Activated gamma-delta T cell treated with Interleukin-2 at 50 U/mL for 16 hours (primary cell): ENCODE data around the gene SLC25A1.

Source experiments
- DNase-seq: peaks from one replicate; pipeline ENCODE4 v3.0.0-alpha.2; 2020

The SLC25A1 gene

GRCh38 chr22:19178657-19179496, at the start of gene SLC25A1:
SLC25A1 (minus strand) TSS chr22:19178736; CDS start chr22:19178673, 63 bp downstream.
- DNase-seq, result peak; percentile 65

GRCh38 chr22:19228179-19228578, 49.6 kb upstream of the SLC25A1 start:
- no peak for DNase-seq

- no peak for DNase-seq
These were observed 47.9 kb upstream of the SLC25A1 start for GRCh38 chr22:19226428-19226827.

DNA sequence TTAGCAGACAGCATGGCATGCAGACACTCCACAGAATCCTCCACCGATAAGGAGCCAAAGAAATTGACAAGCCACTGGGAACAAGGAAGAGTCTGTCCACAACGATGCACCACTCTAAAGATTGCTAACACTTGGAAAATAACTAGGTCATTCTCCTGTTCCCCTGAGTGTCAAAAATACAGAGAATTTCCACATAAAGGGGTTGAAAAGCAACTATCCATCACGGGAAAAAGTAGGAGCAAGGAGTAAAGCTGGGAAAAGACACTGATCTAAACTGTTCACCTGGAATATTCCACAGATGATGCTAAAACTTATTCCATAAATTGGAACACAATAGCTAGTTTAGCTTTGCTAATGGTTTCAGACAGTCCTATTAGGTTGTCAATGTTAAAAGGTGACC, 47.0 kb upstream of the SLC25A1 start:
- DNase-seq, result no peak

DNA sequence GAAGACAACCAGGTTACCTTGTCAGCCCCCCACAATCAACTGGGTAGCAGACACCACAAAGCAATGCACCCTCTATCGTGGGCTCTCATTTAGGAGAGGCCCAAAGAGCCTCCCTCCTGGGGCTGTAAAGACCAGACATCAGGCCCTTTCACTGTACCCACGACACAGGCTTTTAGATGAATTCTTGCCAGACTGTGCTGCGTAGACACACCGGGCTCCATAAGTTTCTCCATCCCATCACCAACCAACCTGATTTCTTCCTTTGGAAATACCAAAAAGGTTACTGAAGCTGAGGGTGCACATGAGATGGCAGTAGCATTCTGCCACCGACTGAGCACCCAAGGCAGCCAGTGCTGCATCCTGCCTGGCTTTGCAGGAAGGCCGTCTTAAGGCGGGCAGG, 46.4 kb upstream of the SLC25A1 start:
- no peak for DNase-seq

GRCh38 chr22:19224557-19224956, 46.0 kb upstream of the SLC25A1 start:
- no peak for DNase-seq

GRCh38 chr22:19223617-19224016, 45.1 kb upstream of the SLC25A1 start:
- DNase-seq, result no peak

DNA sequence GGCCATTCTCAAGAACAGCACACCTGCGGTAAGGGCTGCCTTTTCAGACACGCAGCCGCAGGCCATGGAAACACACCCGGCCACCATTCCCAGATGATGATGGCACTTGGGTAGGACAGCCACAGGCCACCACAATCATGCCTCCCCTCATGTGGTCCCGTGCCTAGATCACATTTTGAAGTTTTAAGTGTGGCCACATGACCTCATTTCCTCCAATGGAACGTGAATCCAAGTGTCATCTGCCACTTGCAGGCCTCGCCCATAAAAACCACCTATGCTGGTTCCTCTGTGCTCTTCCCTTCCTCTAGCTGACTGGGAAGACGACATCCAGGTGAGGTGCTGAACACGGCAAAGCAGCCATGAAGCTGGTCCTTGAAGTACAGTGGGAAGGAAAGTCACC, 44.6 kb upstream of the SLC25A1 start:
- no peak for DNase-seq

- no peak for DNase-seq
These were observed 43.9 kb upstream of the SLC25A1 start for GRCh38 chr22:19222242-19223005.

- no peak for DNase-seq
These were observed 42.3 kb upstream of the SLC25A1 start for GRCh38 chr22:19220867-19221266.

GRCh38 chr22:19218541-19219233, 40.2 kb upstream of the SLC25A1 start:
- DNase-seq, result no peak

DNA sequence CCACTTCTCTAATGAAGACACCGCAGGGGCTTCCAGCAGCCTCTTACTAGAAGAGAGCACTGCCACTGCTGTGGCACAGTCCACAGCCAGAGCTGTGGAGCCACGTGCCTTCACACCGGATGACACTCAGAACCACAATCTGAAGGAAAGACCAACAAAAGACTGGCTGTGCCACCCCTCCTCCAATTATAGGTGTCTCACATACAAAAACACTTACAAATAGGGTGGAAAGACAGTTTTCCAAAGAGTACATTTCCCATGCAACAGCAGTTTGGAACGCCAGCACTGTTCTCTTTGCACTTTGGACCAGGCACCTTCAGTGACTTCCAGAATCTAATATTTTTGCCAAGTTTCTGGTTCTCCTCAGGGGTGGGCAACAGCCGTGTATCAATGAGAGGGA, 38.0 kb upstream of the SLC25A1 start:
- no peak for DNase-seq

DNA sequence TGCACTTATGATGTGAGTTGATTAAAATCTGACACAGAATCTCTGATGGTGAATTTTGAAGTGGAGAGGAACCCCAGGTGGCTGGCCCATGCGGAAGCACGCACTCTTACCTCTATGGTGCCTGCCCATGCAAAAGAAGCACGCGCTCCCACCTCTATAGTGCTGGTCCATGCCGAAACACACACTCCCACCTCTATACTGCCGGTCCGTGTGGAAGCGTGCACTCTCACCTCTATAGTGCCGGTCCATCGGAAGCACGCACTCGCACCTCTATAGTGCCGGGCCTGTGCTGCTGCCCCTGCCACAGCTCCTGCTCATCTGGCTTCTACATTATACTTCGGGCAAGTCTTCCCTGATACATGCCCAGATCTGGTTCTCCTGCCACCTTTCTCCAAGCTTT, 36.8 kb upstream of the SLC25A1 start:
- DNase-seq, result no peak

DNA sequence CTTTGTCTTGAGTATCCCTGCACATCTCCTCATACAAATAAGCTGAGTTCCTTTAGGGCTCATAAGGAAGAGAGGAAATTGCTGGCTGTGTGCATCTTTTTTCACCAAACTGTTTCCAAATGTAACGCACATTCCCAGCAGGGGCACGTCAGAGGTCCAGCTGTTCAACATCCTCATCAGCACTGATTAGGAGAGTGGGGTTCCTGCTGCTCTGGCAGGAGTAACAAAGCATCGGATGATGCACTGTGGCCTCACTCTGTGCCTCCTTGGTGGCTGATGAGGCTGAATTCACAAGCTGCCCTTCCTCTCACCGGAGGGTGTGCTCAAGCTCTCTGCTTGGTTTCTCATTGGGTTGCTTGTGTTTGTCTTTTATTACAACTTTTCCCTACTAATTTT, 35.5 kb upstream of the SLC25A1 start:
- DNase-seq, result no peak

DNA sequence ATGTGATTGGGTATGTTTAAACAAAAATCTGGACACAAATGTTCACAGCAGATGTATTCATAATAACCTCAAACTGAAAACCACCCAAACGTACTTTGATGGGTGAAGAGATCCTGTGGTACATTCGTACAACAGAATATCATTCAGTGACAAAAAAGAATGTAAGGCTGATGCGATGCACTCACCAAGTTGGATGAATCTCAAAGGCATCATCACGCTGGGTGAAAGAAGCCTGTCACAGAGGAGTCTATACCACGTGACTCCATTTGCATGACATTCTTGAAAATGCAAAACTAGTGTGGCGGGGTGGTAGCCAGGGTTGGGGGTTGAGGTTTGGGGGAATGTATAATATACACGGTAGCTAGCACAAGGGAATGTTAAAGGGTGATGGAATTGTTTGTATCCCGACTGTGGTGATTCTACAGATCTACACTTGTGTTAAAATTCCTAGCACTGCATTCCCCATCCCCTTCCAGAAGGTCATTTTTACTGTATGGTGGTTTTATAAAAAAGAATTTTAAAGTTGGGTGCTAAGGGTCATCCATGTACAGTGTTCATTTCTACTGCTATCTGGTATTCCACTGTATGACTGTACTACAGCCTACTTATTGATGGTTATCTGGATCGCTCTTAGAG, 35.0 kb upstream of the SLC25A1 start:
- DNase-seq, result no peak

DNA sequence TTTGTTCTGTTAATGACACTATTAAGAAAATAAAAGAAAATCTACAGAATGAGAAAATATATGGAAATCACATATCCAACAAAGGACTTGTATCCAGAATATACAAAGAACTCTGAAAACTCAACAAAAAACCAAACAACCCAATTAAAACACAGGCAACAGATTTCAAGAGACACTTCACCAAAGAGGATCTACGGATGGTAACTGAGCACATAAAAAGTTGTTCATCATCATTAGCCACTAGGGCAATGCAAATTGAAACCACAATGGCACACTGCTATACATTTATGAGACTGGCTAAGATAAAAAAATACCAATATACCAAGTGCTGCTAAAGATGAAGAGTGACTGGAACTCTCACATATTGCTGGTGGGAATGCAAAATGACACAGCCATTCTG, 34.5 kb upstream of the SLC25A1 start:
- DNase-seq, result no peak

DNA sequence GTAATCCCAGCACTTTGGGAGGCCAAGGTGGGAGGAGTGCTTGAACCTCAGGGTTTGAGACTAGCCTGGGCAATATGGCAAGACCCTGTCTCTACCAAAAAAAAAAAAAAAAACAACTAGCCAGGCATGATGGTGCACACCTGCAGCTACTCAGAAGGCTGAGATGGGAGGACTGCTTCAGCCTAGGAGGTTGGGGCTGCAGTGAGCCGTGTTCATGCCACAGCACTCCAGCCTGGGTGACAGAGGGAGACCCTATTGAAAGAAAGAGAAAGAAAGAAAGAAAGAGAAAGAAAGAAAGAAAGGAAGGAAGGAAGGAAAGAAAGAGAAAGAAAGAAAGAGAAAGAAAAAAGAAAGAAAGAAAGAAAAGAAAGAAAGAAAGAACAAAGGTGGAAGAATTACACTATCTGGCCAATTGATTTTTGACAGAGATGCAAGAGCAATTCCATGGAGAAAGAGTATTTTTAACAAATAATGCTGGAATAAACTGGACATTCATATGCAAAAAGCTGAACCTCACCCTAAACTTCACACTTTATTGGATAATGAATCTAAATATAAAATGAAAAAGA, 33.9 kb upstream of the SLC25A1 start:
- no peak for DNase-seq

DNA sequence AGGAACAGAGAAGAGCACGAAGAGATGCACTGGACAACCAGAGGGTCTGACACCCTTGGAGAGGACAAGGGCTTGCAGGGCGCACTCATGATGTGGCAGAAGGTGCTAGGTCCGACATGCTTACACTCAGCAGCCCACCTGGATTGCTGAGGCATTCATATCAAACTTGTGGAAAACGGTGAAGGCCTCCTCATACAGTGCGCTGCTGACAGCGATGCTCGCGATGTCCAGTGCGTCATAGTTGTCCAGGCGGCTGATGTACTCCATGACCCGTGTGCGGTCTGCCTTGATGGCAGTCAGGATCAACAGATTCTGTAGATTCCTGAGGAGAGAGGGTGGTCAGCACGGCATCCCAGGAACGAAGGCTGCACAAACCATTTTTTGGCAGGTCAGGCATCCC, 31.7 kb upstream of the SLC25A1 start:
- DNase-seq, result no peak

- no peak for DNase-seq
These were observed 29.8 kb upstream of the SLC25A1 start for GRCh38 chr22:19208287-19208847.

DNA sequence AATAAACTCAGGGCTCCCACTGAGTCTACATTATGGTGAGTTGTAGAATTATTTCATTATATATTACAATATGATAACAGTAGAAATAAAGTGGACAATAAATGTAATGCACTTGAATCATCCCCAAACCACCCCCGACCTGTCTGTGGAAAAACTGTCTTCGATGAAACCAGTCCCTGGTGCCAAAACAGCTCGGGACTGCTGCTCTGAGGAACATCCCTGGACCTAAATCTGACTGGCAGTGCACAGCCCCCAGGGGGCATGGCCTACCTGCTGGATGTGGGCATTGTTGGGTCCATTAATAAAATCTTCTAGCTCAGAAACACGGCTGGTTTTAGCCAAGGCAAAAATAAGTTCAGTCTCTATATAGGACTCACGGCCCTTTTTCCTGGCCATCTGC, 29.3 kb upstream of the SLC25A1 start:
- no peak for DNase-seq

DNA sequence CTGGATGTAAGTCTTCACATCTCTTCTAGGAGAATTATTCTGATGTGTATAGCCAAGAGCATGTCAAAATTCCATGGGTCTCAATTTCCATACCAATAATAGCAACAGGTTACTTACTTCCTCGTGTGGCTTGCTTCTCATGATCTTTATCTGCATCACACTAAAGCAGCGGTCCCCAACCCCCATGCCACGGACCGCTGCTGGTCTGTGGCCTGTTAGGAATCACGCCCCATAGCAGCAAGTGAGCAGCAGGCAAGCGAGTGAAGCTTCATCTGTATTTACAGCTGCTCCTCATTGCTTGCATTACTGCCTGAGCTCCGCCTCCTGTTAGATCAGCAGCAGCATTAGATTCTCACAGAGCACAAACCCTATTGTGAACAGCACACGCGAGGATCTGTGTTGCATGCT, 28.9 kb upstream of the SLC25A1 start:
- DNase-seq, result no peak

GRCh38 chr22:19206287-19206686, 27.8 kb upstream of the SLC25A1 start:
- DNase-seq, result no peak

DNA sequence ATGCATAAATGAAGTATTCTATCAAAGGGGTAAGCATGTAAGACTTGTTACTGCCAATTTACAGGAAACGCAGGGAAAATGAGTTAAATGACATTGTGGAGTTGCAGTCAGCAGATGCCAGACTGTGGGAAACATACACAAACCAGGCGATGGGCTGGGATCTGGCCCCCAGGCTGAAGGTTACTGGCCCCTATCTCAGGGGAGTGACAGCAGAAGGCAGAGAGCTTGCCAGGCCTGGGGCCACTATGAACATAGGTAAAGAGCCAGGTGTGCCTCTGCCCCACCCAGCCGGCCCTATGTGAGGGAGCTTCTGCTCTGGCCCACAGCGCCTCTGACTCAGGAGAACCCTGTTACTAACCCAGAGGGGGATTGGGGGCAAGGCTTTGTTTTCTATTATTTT, 26.1 kb upstream of the SLC25A1 start:
- DNase-seq, result no peak
